Stimulated activated CD4-positive, alpha-beta T cell treated with anti-CD3 and anti-CD28 coated beads, TNF-alpha, amount 100 ng/mL, for 24 hours (primary cell): ENCODE results near the gene ARHGEF26.

Experiments
- DNase-seq, 3 experiments: peaks; one replicate each; pipeline ENCODE4 v3.0.0-alpha.2; 2020; ENCODE audit warnings: low read depth in 3 of 3

ARHGEF26 gene

DNA sequence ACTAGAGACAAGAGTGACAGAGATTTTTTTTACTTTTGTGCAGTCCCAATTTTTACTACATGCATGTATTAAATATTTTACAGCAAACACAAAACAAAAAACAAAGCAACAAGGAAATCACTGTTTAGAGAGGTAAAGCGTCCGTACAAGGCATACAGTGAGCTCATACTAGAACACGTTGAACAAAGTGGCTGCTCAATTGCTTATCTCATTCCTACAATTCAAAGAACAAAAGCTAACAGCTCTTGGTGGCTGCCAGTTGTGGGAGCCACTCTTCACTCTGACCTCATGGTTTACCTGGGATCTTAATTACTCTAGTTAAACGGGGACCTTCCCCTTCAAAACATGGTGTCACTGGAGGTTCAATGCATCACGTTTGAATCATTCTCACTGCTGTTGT is 7.6 kb upstream of the ARHGEF26 start:
- no peak for DNase-seq

DNA sequence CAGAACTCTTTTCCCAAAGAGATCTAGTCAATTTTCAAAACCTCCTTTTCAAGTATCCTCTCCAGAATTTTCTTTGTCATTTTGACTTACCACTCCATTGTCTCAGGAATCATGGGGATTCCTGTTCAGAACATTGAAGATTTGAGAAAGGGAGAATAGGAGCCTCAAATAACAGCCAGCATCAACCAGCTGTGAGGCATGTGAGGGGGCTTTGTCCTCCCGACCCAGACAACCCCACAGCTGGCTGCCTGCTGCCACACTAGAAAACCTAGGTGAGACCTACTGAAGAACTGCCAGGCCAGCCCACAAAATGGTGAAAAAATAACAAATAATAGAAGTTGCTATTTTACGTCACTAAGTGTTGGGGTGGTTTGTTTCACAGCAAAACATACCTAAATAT is 5.9 kb upstream of the ARHGEF26 start:
- no peak for DNase-seq

DNA sequence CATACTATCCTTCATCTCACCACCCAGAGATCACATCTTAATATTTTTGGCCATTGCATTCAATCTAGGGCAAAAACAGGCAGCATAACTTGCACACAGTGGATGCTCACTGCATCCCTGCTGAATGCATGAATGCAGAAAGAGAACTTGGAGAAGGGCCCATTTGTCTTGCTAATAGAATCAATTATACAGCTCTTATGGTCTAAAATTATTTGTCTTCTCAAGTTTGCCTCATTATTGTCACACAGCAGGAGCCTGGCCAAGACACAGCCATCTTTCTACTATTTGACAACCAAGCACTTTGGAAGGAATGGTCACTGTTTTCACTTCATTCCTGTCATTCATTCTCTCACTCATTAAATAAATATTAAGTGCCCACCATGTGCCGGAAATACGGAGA is 1.2 kb upstream of the ARHGEF26 start:
- DNase-seq, result no peak

DNA sequence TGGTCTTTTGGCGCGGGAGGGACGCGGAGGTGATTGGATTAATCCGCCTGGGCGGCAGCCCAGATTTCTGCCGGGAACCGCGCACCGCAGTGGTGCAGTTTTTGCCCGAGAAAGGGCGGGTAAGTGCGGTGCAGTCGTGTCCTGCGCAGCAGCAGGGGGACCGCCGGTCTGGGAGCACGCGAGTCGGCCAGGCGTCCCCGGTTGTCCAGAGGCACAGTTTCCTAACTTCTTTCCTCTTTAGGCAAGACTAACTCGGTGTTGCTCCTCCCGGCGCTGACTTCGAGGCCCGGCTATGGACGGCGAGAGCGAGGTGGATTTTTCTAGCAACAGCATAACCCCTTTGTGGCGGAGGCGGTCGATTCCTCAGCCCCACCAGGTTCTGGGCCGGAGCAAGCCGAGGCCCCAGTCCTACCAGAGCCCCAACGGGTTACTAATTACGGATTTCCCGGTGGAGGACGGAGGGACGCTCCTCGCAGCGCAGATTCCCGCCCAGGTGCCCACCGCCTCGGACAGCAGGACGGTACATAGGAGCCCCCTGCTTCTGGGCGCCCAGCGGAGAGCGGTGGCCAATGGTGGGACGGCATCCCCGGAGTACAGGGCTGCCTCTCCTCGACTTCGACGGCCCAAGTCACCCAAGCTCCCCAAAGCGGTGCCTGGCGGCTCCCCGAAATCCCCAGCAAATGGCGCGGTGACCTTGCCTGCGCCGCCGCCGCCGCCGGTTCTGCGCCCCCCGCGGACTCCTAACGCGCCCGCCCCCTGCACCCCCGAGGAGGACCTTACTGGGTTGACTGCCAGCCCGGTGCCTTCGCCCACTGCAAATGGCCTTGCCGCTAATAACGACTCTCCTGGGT is 736 bp downstream of the ARHGEF26 start:
- DNase-seq, result peak in 1 of 3 experiments; percentile 5

DNA sequence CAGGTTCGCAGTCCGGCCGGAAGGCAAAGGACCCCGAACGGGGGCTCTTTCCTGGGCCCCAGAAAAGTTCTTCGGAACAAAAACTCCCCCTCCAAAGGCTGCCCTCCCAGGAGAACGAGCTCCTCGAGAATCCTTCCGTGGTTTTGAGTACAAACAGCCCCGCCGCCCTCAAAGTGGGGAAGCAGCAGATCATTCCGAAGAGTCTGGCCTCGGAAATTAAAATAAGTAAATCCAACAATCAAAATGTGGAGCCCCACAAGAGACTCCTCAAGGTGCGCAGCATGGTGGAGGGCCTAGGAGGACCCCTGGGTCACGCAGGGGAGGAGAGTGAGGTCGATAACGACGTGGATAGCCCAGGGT is 1.3 kb downstream of the ARHGEF26 start:
- no peak for DNase-seq

DNA sequence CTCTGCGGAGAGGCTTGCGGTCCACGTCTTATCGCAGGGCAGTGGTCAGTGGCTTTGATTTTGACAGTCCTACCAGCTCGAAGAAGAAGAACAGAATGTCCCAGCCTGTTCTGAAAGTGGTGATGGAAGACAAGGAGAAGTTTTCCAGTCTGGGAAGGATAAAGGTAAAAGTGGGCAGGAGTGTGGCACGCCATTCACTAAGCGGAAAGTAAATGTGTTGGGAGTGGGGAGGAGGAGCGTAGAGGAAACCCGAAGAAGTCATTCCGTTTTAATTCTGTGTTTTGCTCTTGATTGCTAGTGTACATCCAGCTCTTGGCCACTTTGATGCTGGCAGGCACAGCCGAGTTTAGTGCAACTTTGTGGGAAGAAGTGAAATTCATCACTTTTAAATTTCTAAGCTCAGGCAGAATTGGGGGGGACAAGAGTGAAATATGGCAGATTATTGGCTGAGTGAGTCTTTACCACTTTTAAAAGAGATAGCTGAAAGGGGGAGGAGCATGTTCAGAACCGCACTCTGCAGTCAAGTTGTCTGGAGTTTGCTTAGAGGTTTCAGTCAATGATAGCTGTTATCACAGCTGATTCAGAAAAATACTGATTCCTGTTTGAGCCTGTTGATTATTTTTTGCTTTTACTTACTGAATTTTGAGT is 1.8 kb downstream of the ARHGEF26 start:
- DNase-seq, result no peak

DNA sequence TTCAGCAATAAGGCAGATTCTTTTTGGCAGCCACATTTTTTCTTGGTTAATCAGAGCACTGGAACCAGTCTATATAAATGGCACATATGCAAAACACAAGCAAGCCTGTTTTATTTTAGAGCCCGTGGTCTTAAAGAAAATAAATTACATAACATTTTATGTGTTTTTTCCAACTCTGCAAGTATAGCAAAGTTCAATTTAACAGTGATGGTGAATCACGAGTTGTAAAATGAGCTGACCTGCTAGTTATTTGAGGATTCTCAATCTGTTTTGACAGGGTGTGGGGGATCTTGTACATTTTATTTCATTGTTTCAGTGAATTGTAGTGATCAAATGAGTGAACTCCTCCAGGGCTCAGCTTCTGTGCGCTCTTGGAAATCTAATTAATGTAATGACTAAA is 2.7 kb downstream of the ARHGEF26 start:
- no peak for DNase-seq

DNA sequence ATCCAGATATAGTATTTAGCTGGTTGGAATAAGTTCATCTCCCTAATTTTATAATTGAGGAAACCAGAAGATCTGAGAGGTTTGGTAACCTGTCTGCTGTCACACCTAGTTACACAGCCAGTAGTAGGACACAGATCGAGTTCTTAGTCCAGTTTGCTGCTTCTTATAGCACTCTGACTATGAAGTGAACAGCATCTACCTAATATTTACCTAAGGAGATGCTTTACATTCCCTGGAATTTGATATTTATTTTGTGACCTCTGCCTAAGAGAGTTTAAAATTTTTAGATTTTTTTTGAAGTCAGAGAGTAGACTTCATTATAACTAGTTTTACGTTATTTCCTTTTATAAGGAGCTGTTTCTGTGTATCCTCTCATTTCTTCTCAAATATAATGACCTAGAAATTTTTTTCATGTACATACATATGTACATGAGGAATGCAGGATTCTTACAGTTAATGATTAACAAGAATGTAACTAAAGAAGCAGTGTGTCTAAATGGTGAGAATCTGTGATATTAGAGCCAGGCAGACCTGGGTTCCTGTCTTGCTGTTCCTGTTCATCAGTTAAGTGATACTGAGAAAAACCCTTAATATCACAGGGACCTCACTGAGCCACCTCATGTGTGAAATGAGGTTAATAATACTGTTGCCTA is 4.3 kb downstream of the ARHGEF26 start:
- no peak for DNase-seq

DNA sequence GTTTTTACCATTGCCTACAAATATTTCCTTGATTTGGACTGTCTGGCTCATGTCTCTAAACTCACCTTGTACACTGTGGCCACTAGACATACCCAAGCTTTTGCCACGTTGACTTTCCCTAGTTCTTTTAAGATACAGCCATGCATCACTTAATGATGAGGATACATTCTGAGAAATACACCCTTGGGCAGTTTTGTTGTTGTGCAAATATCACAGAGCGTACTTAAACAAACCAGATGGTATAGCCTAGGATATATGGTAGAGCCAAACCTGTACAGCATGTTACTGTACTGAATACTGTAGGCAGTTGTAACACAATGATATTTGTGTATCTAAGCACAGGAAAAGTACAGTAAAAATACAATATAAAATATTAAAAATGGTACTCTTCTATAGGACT is 5.5 kb downstream of the ARHGEF26 start:
- DNase-seq, result no peak

DNA sequence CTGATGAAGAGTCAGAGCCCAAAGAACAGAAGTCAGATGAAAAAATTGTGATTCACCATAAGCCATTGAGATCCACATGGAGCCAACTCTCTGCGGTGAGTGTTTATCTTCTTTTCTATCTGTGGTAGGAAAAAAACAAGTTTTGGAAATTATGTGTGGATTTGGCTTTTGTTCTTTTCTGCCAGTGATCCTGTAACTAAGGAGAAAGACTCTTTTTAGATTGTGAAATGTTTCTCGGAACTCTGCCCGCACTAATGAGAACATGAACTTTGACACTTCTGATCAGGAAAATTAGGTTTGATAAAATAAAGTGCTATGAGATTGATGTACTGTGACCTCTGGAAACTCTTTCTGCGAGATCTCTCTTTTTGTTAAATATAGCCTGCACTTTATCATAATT is 8.4 kb downstream of the ARHGEF26 start:
- DNase-seq, result no peak

DNA sequence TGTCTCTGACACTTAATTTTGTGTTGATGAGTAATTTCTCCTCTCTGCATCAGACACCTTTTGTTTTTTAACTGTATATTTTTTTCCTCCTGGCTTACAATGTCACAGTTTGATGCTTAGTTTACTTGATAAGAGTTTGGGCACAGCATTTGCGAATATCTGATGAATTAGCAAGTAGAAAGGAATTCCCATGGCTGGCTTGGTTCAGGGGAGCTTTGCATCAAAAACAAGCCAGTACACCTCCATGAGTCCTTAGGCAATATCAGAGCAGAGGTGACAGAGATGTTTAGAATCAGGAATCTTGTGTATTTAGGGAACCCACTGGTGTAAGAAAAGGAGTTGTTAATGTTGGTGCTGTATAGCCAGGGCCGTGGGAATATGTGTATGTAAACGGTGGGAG is 9.3 kb downstream of the ARHGEF26 start:
- no peak for DNase-seq

DNA sequence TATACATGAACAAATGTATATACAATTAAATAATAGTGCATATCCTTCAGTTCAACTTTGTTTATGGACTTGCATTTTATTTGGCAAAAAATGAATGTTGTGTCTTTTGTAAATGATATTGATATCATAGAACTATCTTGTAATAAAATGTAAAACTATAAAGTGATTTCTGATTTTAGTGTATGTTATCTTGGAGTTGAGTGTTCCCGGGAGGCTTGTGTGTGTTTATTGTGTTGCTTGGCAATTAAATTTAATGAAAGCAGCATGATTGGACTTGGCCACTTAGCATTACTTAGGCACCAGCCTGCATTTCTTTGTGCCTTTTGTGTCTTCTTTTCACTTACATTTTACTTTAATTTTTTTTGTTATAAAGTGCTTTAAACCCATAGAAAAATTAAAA is 10.6 kb downstream of the ARHGEF26 start:
- no peak for DNase-seq

DNA sequence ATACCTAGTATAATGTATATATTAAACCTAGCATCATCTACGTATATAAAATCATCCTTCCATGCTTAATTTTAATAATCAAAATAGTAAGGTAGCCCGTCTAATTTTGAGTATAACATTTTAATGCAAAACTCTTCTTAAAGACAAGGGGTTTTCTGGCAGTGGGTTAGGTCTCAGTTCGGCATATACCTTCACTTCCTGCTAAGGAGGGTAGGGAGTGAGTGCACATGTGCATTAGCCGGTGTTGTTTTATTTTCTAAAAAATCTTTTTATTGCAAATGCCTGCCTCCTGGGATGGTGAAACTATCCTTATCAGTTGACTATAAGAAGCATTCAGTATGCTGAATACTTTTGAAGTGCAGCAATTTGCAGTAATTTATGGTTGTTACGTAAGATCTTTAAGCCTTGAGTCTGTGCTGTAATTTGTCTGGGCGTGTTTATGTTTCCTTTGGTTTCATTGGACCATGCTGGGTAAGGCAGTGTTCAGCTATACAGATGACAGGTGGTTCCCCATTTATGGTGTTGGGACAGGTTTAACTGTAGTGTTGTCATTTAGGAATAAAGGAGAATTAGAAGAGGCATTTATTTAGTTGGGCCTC is 11.7 kb downstream of the ARHGEF26 start:
- no peak for DNase-seq

DNA sequence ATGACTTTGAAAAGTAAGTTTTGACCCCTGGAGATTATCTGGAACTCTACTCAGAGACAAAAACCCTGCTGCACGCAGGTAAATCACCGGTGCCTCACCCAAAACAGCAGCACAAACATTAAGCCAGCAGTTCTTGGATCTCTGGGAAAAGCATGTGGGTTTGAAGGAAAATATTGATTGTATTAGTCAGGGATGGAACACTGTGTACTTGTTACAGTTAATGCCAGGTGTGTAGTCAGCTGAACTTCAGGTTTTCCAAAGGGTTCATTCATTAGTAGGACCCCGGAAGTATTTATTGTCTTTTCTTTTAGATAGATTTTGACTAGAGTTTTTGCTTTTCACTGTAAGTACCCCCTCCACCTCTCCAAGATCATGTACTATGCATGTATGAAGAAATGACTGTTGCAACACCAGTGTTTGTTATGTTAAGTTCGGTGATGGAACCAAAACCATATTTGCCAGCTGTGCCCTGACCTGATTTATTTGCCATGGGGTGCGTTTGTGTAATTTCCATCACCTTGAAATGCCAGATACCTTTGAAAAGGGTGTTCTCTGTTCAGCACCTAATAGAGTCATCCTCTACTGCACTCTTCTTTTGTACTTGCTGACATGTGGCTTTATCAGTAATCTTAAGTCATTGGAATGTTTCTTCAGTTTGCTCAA is 14.5 kb downstream of the ARHGEF26 start:
- DNase-seq, result no peak

DNA sequence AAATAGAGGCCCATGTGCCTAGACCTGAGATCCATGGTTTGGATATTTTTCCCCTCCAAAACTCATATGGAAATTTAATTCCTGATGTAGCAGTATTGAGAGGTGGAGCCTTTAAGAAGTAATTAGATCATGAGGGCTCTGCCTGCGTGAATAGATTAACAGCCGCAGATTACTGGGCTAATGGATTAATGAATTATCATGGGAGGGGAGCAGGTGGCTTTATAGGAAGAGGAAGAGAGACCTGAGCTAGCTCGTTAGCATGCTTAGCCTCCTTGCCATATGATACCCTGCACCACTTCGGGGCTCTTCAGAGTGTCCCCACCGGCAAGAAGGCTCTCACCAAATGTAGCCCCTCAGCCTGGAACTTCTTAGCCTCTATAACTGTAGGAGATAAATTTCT is 15.8 kb downstream of the ARHGEF26 start:
- no peak for DNase-seq

DNA sequence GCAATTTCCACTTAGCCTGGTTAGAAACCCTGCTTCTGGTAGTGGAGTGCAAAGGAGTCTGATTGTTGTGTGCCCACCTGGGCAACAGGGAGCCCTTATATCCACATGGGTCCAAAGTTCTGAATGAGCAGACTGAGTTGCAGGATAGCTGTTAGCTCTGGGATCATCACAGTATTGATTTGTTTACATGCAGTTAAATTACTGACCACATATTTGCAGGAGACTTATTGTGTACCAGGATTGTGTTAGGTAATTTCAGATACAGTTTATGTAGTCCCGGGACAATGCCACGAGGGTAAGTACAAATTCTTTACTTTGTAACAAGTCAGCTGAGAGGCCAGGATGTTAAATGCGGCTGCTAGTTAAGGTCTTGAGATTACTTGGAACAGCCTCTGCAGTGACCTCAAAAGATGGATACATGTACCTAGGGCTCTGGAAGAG is 18.8 kb downstream of the ARHGEF26 start:
- DNase-seq, result no peak

DNA sequence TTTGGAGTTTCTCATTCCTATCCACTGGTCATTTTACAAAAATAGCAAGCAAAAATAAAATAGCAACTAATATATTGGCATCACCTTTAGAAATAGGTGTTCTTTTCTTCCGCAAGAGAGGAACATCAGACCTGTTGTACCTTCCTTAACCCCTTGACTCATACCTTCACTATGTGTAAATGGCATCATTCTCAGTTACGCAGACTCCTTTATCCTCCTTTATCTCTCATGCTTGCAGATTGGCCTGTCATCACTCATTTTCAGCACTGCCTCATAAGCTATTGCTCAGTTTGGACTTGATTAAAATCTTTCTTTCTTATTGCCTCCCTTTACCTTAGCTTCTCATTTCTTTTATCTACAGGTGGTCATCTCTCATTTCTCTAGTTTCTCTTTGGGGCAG is 21.4 kb downstream of the ARHGEF26 start:
- DNase-seq, result no peak

DNA sequence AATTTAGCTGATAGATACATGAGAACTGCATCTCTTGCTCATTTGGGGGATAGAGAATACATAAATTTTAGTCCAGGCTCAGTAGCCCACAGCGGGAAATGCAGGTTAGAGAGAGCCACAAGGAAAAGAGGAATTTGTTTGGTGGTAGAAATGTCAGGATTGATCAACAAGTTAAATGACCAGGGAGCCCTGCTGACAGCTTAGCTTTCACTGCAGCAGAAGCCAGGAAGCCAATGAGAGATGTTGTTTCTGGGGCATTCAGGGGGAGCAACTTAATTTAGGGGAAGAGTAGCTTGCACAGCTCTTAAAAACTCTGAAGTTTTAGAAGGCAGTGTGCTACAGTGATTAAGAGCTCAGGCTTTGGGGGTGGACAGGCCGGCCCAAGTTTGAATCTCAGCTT is 22.7 kb downstream of the ARHGEF26 start:
- DNase-seq, result no peak

DNA sequence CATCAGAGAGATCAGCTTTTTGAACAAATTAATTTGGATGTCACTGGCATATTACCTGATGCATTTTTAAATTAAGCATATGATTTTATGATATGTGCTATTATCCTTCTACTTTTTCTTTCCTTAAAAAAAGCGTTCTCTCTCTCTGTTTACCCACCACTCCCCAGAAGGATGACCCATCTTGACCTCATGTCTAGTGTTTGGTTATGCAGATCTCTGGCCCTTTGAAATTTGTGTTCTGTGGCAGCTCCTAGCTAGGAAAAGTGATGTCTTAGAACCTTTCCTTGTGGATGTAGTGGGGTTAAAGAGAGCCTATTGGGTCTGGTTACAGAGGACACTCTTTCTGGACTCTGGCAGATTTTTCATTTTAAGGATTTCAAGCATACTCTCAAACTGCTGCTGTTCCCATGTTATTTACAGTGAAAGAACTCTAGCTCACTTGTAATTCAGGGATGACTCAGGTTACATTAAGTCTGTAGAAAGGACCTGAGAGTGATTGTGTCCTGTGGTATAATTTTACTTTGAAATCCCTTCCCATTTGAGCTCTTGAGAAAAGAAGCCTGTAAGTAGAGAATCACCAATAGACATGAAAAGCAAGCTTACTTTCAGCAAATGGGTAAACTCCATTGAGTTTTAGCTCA is 23.8 kb downstream of the ARHGEF26 start:
- DNase-seq, result no peak

DNA sequence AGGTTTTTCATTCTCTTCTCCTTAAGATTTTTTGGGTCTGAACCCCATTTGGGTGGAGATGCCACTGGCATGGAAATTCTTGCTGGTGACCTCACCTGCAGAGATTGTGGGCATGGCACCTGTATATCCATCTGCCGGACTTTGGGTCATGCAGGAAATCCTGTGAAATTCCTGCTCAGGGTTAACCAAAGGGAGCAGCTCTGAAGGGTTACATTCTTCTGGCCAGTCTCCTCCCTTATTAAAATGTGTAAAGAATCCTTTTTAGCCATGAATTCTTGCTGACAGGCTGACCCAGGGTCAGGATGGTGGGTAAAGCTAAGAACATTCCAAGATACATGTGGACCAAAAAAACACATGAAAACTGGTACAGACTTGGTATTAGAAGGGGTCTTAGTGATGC is 27.4 kb downstream of the ARHGEF26 start:
- no peak for DNase-seq

DNA sequence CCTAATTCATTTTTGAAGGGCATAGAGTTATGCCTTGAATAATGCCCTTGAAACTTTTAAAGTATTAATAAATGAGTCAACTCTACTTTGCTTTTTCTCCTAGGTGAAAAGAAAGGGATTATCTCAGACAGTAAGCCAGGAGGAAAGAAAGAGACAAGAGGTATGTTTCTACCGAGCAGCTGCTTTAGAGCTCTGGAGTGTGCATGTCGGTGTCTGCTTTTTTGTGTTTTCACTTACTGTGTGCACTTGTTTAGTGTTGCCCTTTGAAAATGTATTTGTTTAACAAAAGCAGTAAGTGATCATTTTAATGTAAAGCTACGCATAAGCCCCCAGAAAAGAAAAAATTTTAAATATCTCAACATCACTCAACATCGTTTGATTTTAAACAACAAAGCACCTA is 28.1 kb downstream of the ARHGEF26 start:
- no peak for DNase-seq

DNA sequence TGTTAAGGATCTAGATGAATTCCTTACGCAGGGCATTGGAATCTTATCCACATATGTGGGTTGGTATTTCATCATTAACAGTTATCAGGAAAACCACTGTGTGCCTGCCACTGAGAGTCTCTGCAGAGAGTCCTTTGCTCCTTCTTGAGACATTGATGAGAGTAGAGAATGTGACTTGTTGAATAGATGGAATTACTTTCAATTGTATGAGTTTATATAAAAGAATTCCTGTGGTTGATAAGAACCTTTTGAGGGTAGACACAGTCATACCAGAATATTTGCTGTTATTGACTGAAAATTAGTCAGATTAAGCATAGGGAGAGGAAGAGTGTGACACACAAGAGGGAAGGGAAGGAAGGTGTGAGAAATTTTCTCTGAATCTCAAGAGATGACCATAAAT is 30.8 kb downstream of the ARHGEF26 start:
- no peak for DNase-seq
